Diencephalon (tissue), 1 donor: Measurements from ENCODE around the gene XNDC1N. TPM values are rescaled to one million over a fixed set of nuclear protein-coding genes. Genes with fewer than 3 reads are reported as not detected.

Experiments
- total RNA-seq: library from RNA; depleted of rRNA; stranded (reverse); fragments of >200 nt; gene quantifications from one replicate; pipeline ENCODE4 v1.2.3, GENCODE V29; 2014

The XNDC1N gene
- 13.6 TPM for total RNA-seq

GRCh38 chr11:71927820-71928736, at the start of gene XNDC1N:
TSS of gene XNDC1N (minus strand) at chr11:71928594. CDS start at chr11:71923353, 5,241 bp downstream.

GRCh38 chr11:71928737-71929443, 496 bp upstream of the XNDC1N start, which contains the start of gene RNF121:
TSS of gene RNF121 (plus strand) at chr11:71929046. CDS start at chr11:71929062, 16 bp downstream.

Other genes starting within 250 kb of the XNDC1N start
- gene DEFB108B, start 95.4 kb downstream of the XNDC1N start, total RNA-seq = not detected
- not detected for gene DEFB131B, start 50.1 kb downstream of the XNDC1N start, total RNA-seq
- 27.5 TPM for gene RNF121, start 452 bp upstream of the XNDC1N start, total RNA-seq
- gene IL18BP, start 70.3 kb upstream of the XNDC1N start, total RNA-seq = 2.8 TPM
- 144 TPM for gene NUMA1, start 151.9 kb upstream of the XNDC1N start, total RNA-seq
- 18.7 TPM for gene LRRC51, start 152.3 kb upstream of the XNDC1N start, total RNA-seq
- 60.0 TPM for gene LAMTOR1, start 174.7 kb upstream of the XNDC1N start, total RNA-seq
- not detected for gene TOMT, start 177.3 kb upstream of the XNDC1N start, total RNA-seq
- 15.5 TPM for gene ANAPC15, start 184.1 kb upstream of the XNDC1N start, total RNA-seq
- gene FOLR3, start 207.1 kb upstream of the XNDC1N start, total RNA-seq = not detected